ENCODE data around the gene NRAP.

The NRAP gene

DNA sequence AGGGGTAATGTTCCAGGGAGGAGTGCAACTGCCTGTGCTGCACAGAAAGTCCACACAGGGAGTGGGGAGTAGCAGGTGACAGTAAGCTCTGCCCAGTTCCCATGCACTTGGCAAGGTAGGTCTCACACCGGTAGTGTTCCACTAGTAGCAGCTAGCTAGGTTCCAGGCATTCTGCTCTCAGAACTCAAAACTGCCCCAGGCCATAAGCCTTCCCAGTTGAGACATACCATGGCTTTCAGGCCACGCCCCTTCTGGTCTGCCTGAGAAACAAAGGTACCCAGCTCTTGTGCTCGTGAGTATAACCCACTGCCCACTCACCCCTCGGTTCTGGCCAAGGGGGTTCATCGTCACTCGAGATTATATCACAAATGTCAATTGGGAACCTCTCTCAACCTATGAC is 28.4 kb upstream of the NRAP start:
- Histone ChIP-seq H3K27me3 (ENCODE audit: insufficient read depth, low read length, poor library complexity) (no peaks in the 10 kb centered on the region), H3K9me3 (ENCODE audit: insufficient read depth, low read length, severe bottlenecking) (peaks cover 30% of the 10 kb centered on the region), H2AFZ (ENCODE audit: low read depth, low read length) (no peak overlapping the region), H3K9ac (ENCODE audit: low read depth, low read length) (no peak overlapping the region), H3K79me2 (ENCODE audit: insufficient read depth, low read length) (peaks cover 89% of the 10 kb centered on the region), H3K4me3 (ENCODE audit: low read depth in 1 of 2, low read length in 2 of 2) (no peak overlapping the region), H3K36me3 (ENCODE audit: insufficient read depth, low read length) (peaks cover 41% of the 10 kb centered on the region), H3K4me1 (ENCODE audit: insufficient read depth, low read length) (peaks cover 5% of the 10 kb centered on the region; the same call in 1 of the 2 replicates), H3K4me2 (ENCODE audit: insufficient read depth, low read length) (no peak overlapping the region), H3K27ac (ENCODE audit: low read length) (no peak overlapping the region), H4K20me1 (ENCODE audit: insufficient read depth, low read length) (peaks cover 5% of the 10 kb centered on the region; the same call in 1 of the 2 replicates)
- ATAC-seq (ENCODE audit: insufficient read depth, low read depth) (no peak), DNase-seq (no peak)
- TF ChIP-seq CTCF (IDR thresholded peaks at IDR 0.05; ENCODE audit: borderline replicate concordance, extremely low read depth, low read length, poor library complexity, severe bottlenecking) (no peak), EZH2 (IDR thresholded peaks at IDR 0.05; ENCODE audit: borderline replicate concordance, low read depth, low read length, severe bottlenecking) (no peak)

- H3K4me1 ChIP-seq (ENCODE audit: insufficient read depth, low read length) = peaks cover 5% of the 10 kb centered on the region; the same call in 1 of the 2 replicates
- no peak overlapping the region for H2AFZ ChIP-seq (ENCODE audit: low read depth, low read length)
- H3K4me3 ChIP-seq (ENCODE audit: low read depth in 1 of 2, low read length in 2 of 2) = no peak overlapping the region
- no peaks in the 10 kb centered on the region for H3K27me3 ChIP-seq (ENCODE audit: insufficient read depth, low read length, poor library complexity)
- ATAC-seq (ENCODE audit: insufficient read depth, low read depth) = peak; percentile 62
- H3K9me3 ChIP-seq (ENCODE audit: insufficient read depth, low read length, severe bottlenecking) = peaks cover 39% of the 10 kb centered on the region
- H3K9ac ChIP-seq (ENCODE audit: low read depth, low read length) = no peak overlapping the region
- H4K20me1 ChIP-seq (ENCODE audit: insufficient read depth, low read length) = peaks cover 5% of the 10 kb centered on the region; the same call in 1 of the 2 replicates
- H3K4me2 ChIP-seq (ENCODE audit: insufficient read depth, low read length) = no peak overlapping the region
- peaks cover 92% of the 10 kb centered on the region for H3K79me2 ChIP-seq (ENCODE audit: insufficient read depth, low read length)
- no peak for TF ChIP-seq EZH2 (IDR thresholded peaks at IDR 0.05; ENCODE audit: borderline replicate concordance, low read depth, low read length, severe bottlenecking)
- TF ChIP-seq CTCF (IDR thresholded peaks at IDR 0.05; ENCODE audit: borderline replicate concordance, extremely low read depth, low read length, poor library complexity, severe bottlenecking) = no peak
- H3K27ac ChIP-seq (ENCODE audit: low read length) = peak overlapping the region; percentile 4; the same call in 1 of the 2 replicates
- peak; percentile 19 for DNase-seq
- H3K36me3 ChIP-seq (ENCODE audit: insufficient read depth, low read length) = peaks cover 33% of the 10 kb centered on the region
Observed at GRCh38 chr10:113691381-113691780, 27.5 kb upstream of the NRAP start.

GRCh38 chr10:113690749-113691148 is 26.9 kb upstream of the NRAP start:
- H3K9ac ChIP-seq (ENCODE audit: low read depth, low read length) = no peak overlapping the region
- no peak overlapping the region for H3K27ac ChIP-seq (ENCODE audit: low read length)
- peaks cover 5% of the 10 kb centered on the region; the same call in 1 of the 2 replicates for H3K4me1 ChIP-seq (ENCODE audit: insufficient read depth, low read length)
- DNase-seq (no peak), ATAC-seq (ENCODE audit: insufficient read depth, low read depth) (no peak)
- H3K9me3 ChIP-seq (ENCODE audit: insufficient read depth, low read length, severe bottlenecking) = peaks cover 44% of the 10 kb centered on the region
- H3K4me3 ChIP-seq (ENCODE audit: low read depth in 1 of 2, low read length in 2 of 2) = no peak overlapping the region
- no peak overlapping the region for H2AFZ ChIP-seq (ENCODE audit: low read depth, low read length)
- H3K36me3 ChIP-seq (ENCODE audit: insufficient read depth, low read length) = peaks cover 33% of the 10 kb centered on the region
- peaks cover 95% of the 10 kb centered on the region for H3K79me2 ChIP-seq (ENCODE audit: insufficient read depth, low read length)
- TF ChIP-seq CTCF (IDR thresholded peaks at IDR 0.05; ENCODE audit: borderline replicate concordance, extremely low read depth, low read length, poor library complexity, severe bottlenecking) (no peak), EZH2 (IDR thresholded peaks at IDR 0.05; ENCODE audit: borderline replicate concordance, low read depth, low read length, severe bottlenecking) (no peak)
- H4K20me1 ChIP-seq (ENCODE audit: insufficient read depth, low read length) = peaks cover 5% of the 10 kb centered on the region; the same call in 1 of the 2 replicates
- no peak overlapping the region for H3K4me2 ChIP-seq (ENCODE audit: insufficient read depth, low read length)
- H3K27me3 ChIP-seq (ENCODE audit: insufficient read depth, low read length, poor library complexity) = no peaks in the 10 kb centered on the region

Measured in DND-41 (cell line).